Panc1 (cell line): ENCODE measurements around the gene FARS2. TPM values are rescaled to one million over a fixed set of nuclear protein-coding genes. Genes with fewer than 3 reads are reported as not detected.

Experiments used
- ATAC-seq: fragments of 200-7000 bp; cut with Tn5 transposase; 2 replicates; pipeline ENCODE4 v1.9.1; 2020; ENCODE audit warnings: mild to moderate bottlenecking, moderate library complexity
- BruUV-seq: library from RNA; stranded (reverse); fragments of 400-500 nt; replicated peaks from 2 replicates; lab custom pipeline; 2021; lab: Mats Ljungman, UMichigan
- CTCF ChIA-PET: fragments of 300-600 bp; sonication (Branson Sonifier 250); formaldehyde crosslinking; loops from one replicate; lab custom pipeline; 2022; ENCODE audit warnings: antibody characterized with exemption; lab: Charles Lee
- POLR2A ChIA-PET: fragments of 300-600 bp; sonication (Branson Sonifier 250); formaldehyde crosslinking; loops from one replicate; lab custom pipeline; 2022; ENCODE audit warnings: antibody characterized with exemption; lab: Charles Lee
- DNase-seq: peaks from one replicate; pipeline ENCODE4 v3.0.0-alpha.2; 2010; ENCODE audit warnings: low read depth, low spot score
- H3K27ac ChIP-seq: 2 replicates; pipeline ENCODE4 v1.5.1; 2011; ENCODE audit warnings: mild to moderate bottlenecking, low read length, inconsistent platforms
- H3K27me3 ChIP-seq: fragments of 200-500 bp; sonication (Bioruptor generic); 2 replicates; pipeline ENCODE4 v1.6.0; 2014; ENCODE audit warnings: low read length, inconsistent platforms; ENCODE audit not compliant: control insufficient read depth, insufficient read depth
- H3K36me3 ChIP-seq: fragments of 200-500 bp; sonication (Bioruptor generic); 2 replicates; pipeline ENCODE4 v1.5.1; 2014; ENCODE audit warnings: inconsistent platforms, mild to moderate bottlenecking, low read length, moderate library complexity; ENCODE audit not compliant: control insufficient read depth, insufficient read depth
- H3K4me1 ChIP-seq: 2 replicates; pipeline ENCODE4 v1.5.1; 2011; ENCODE audit warnings: inconsistent platforms, mild to moderate bottlenecking, low read length, moderate library complexity; ENCODE audit not compliant: control insufficient read depth, insufficient read depth
- H3K4me3 ChIP-seq, 2 experiments: 2 replicates each; pipeline ENCODE4 v1.5.1; 2011 to 2012; ENCODE audit warnings: low read depth in 2 of 2, low read length in 2 of 2, mild to moderate bottlenecking in 2 of 2, inconsistent platforms in 1 of 2, moderate library complexity in 1 of 2
- H3K9me3 ChIP-seq: fragments of 200-500 bp; sonication (Bioruptor generic); 2 replicates; pipeline ENCODE4 v1.5.1; 2014; ENCODE audit warnings: low read depth, mild to moderate bottlenecking, inconsistent platforms, low read length, moderate library complexity; ENCODE audit not compliant: control insufficient read depth, insufficient read depth
- CTCF ChIP-seq: fragments of 450-650 bp; IDR thresholded peaks from 2 replicates; pipeline ENCODE4 v1.5.1; 2017; ENCODE audit warnings: mild to moderate bottlenecking
- POLR2AphosphoS5 ChIP-seq: IDR thresholded peaks from 2 replicates; pipeline ENCODE4 v1.6.1; 2012; ENCODE audit warnings: mild to moderate bottlenecking, low read depth, low read length, moderate library complexity
- REST ChIP-seq, 2 experiments: IDR thresholded peaks; 2 replicates each; pipeline ENCODE4 v1.6.1; 2011 to 2012; ENCODE audit warnings: low read depth in 2 of 2, control low read depth in 1 of 2, low read length in 1 of 2, mild to moderate bottlenecking in 1 of 2, moderate library complexity in 1 of 2; ENCODE audit not compliant: insufficient read depth in 1 of 2
- SIN3A ChIP-seq: IDR thresholded peaks from 2 replicates; pipeline ENCODE4 v1.6.1; 2012; ENCODE audit warnings: low read depth, mild to moderate bottlenecking, low read length, moderate library complexity, borderline replicate concordance; ENCODE audit not compliant: insufficient read depth
- TCF7L2 ChIP-seq: IDR thresholded peaks from 2 replicates; pipeline ENCODE4 v1.6.1; 2011; ENCODE audit warnings: mild to moderate bottlenecking, low read depth, low read length, inconsistent platforms
- in situ Hi-C: cut with HindIII; loops from 2 replicates; pipeline ENCODE4 v1.10.0; 2016; ENCODE audit warnings: low sequenced_read_pairs, low pct_unique_long_range_greater_than_20kb
- intact Hi-C: fragments of 100-400 bp; cut with micrococcal nuclease; formaldehyde crosslinking; loops from one replicate; pipeline ENCODE4 v1.10.0; 2022; ENCODE audit not compliant: unreplicated experiment
- total RNA-seq: library from RNA; stranded (reverse); gene quantifications from one replicate; pipeline ENCODE4 v1.2.1, GENCODE V29; 2021; ENCODE audit not compliant: unreplicated experiment

FARS2 gene
- total RNA-seq, 1 experiment from 2014 or later = 12.8 TPM

DNA sequence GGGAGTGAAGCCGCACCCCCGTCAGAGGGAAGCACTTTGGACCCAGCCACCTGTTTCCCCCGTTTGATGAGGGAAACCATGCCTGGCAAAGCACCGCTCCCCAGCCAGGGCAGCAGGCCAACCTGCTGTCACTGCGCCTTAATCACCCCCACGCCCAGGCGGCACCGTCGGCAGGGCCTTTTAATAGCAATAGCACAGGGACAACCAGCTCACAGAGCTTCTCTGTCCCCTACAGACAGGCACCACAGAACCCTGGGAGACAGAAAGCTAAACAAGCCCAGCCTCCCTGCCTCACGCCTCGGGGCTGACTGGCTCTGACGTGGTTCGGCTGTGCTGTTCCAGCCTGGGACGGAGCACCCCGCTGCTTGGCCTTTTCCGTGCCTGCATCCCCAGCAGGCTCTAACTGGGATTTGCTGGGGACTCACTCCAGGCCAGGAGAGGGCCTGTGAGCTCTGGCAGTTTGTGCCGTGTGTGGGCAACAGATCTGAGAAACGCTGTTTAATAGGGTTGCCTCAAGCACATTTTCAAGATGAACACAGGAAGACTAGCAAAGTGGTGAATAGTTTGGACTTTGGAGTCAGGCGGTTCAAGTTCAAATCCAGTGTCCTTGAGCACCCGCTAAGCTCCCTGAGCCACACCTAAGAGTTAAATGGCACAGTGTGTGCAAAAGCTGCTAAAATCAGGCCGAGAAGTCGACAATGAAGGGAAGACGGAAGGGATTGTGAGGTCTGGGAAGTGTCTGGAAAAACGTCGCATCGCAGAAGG is 521.7 kb downstream of the FARS2 start:
- ChIA-PET CTCF (no interaction called here), POLR2A (no interaction called here)
- DNase-seq (no peak), ATAC-seq (no peak)
- no peaks in the 10 kb centered on the region for H3K9me3 ChIP-seq
- H3K4me3 ChIP-seq = no peak overlapping the region
- no TSS peak for BruUV-seq
- H3K27ac ChIP-seq = no peak overlapping the region
- TF ChIP-seq CTCF (no peak), SIN3A (no peak), POLR2AphosphoS5 (no peak), REST (IDR thresholded peaks at IDR 0.05; ENCODE audit: insufficient read depth in 1 of 2, low read depth in 2 of 2, low read length in 1 of 2) (no peak), TCF7L2 (no peak)
- H3K4me1 ChIP-seq = no peaks in the 10 kb centered on the region
- in situ Hi-C loops (no loop called here), intact Hi-C loops (no loop called here)
- H3K27me3 ChIP-seq = no peaks in the 10 kb centered on the region
- no peaks in the 10 kb centered on the region for H3K36me3 ChIP-seq

DNA sequence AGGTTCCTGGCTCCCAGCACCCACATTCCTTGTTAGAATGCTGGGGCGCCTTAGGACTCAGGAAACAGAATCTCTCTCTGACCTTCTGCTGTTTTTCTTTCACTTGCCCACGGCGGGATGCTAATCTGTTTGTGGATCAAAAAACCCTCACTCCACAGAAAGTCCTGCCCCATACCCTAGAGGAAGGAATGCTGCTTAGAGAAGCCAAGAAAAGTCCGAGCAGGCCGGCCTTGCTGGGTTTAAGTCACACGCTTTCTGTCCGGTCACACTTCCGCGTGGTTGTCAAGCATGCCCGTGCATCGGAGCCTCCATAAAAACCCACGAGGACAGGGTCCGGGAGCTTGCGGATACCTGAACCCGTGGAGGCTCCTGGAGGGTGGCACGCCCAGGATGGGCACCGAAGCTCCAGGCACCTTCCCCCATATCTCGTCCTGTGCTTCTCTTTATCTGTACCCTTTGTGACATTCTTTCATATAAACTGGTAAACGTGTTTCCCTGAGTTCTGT is 522.3 kb downstream of the FARS2 start:
- no peaks in the 10 kb centered on the region for H3K36me3 ChIP-seq
- intact Hi-C loops = no loop called here
- H3K4me3 ChIP-seq = no peak overlapping the region
- POLR2A ChIA-PET = no interaction called here
- H3K27ac ChIP-seq = no peak overlapping the region
- no peaks in the 10 kb centered on the region for H3K9me3 ChIP-seq
- no TSS peak for BruUV-seq
- ATAC-seq = no peak
- no peaks in the 10 kb centered on the region for H3K27me3 ChIP-seq
- DNase-seq = no peak
- in situ Hi-C loops = no loop called here
- CTCF ChIA-PET = no interaction called here
- TF ChIP-seq SIN3A (no peak), REST (IDR thresholded peaks at IDR 0.05; ENCODE audit: insufficient read depth in 1 of 2, low read depth in 2 of 2, low read length in 1 of 2) (no peak), POLR2AphosphoS5 (no peak), CTCF (no peak), TCF7L2 (no peak)
- no peaks in the 10 kb centered on the region for H3K4me1 ChIP-seq
